ENCODE measurements around the gene FAM107A. TPM values are rescaled to one million over a fixed set of nuclear protein-coding genes. Genes with fewer than 3 reads are reported as not detected.

Gene FAM107A
- total RNA-seq, 1 donor from 2014 or later, result not detected

GRCh38 chr3:58519668-58520402, 57.4 kb downstream of the FAM107A start:
- Mint-ChIP-seq H3K27me3 (no peaks in the 10 kb centered on the region), H3K9me3 (ENCODE audit: low read depth) (no peaks in the 10 kb centered on the region), H3K4me1 (ENCODE audit: low read depth) (peaks cover 35% of the 10 kb centered on the region), H3K36me3 (ENCODE audit: insufficient read depth) (no peaks in the 10 kb centered on the region), H3K4me3 (ENCODE audit: low read depth) (no peak overlapping the region), H3K27ac (peak overlapping the region; percentile 53)
- no peak for TF ChIP-seq CTCF (IDR thresholded peaks at IDR 0.05; ENCODE audit: unreplicated experiment)
- DNase-seq (ENCODE audit: low spot score, unreplicated experiment), result no peak

GRCh38 chr3:58518291-58518789, 58.9 kb downstream of the FAM107A start:
- Mint-ChIP-seq H3K27ac (no peak overlapping the region), H3K36me3 (ENCODE audit: insufficient read depth) (no peaks in the 10 kb centered on the region), H3K4me3 (ENCODE audit: low read depth) (no peak overlapping the region), H3K9me3 (ENCODE audit: low read depth) (no peaks in the 10 kb centered on the region), H3K27me3 (no peaks in the 10 kb centered on the region), H3K4me1 (ENCODE audit: low read depth) (peaks cover 35% of the 10 kb centered on the region)
- no peak for TF ChIP-seq CTCF (IDR thresholded peaks at IDR 0.05; ENCODE audit: unreplicated experiment)
- no peak for DNase-seq (ENCODE audit: low spot score, unreplicated experiment)

GRCh38 chr3:58514405-58514804, 62.8 kb downstream of the FAM107A start:
- H3K4me3 Mint-ChIP-seq (ENCODE audit: low read depth), result no peak overlapping the region
- no peak for TF ChIP-seq CTCF (IDR thresholded peaks at IDR 0.05; ENCODE audit: unreplicated experiment)
- no peak for DNase-seq (ENCODE audit: low spot score, unreplicated experiment)
- H3K4me1 Mint-ChIP-seq (ENCODE audit: low read depth), result peaks cover 9% of the 10 kb centered on the region
- no peak overlapping the region for H3K27ac Mint-ChIP-seq
- no peaks in the 10 kb centered on the region for H3K36me3 Mint-ChIP-seq (ENCODE audit: insufficient read depth)
- H3K9me3 Mint-ChIP-seq (ENCODE audit: low read depth), result no peaks in the 10 kb centered on the region
- no peaks in the 10 kb centered on the region for H3K27me3 Mint-ChIP-seq

Other genes starting within 250 kb of the FAM107A start
- 11.7 and 12.5 TPM in 2 replicates for gene PXK, start 244.5 kb downstream of the FAM107A start, total RNA-seq
- gene PDHB, start 143.6 kb downstream of the FAM107A start, total RNA-seq, result 73.4 and 76.4 TPM in 2 replicates
- gene KCTD6, start 85.3 kb downstream of the FAM107A start, total RNA-seq, result 14.8 TPM in 2 replicates
- gene ACOX2, start 40.2 kb downstream of the FAM107A start, total RNA-seq, result 11.7 and 12.8 TPM in 2 replicates
- gene FAM3D, start 89.4 kb upstream of the FAM107A start, total RNA-seq, result not detected in 2 replicates